Smooth muscle cell (in vitro differentiated cells): ENCODE results near the gene CRY2. TPM values are rescaled to one million over a fixed set of nuclear protein-coding genes. Genes with fewer than 3 reads are reported as not detected.

Experiments used
- DNase-seq: peaks from one replicate; lab custom pipeline; 2025; ENCODE audit not compliant: unreplicated experiment; lab: John Stamatoyannopoulos, UW
- H2AFZ ChIP-seq: fragments of 200-600 bp; sonication (generic); 2 replicates; pipeline ENCODE4 v1.6.0; 2016; ENCODE audit warnings: antibody characterized with exemption, low read depth, mild to moderate bottlenecking
- H3F3A ChIP-seq: fragments of 200-600 bp; sonication (generic); 2 replicates; pipeline ENCODE4 v1.6.0; 2017; ENCODE audit warnings: antibody characterized with exemption, low read depth
- H3K27ac ChIP-seq: fragments of 200-600 bp; sonication (generic); 2 replicates; pipeline ENCODE4 v1.5.1; 2016; ENCODE audit warnings: low read depth, mild to moderate bottlenecking
- H3K27me3 ChIP-seq: fragments of 200-600 bp; sonication (generic); 2 replicates; pipeline ENCODE4 v1.6.1; 2016; ENCODE audit warnings: low read depth, mild to moderate bottlenecking
- H3K36me3 ChIP-seq: fragments of 200-600 bp; sonication (generic); 2 replicates; pipeline ENCODE4 v1.5.1; 2016; ENCODE audit warnings: low read depth
- H3K4me1 ChIP-seq: fragments of 200-600 bp; sonication (generic); 2 replicates; pipeline ENCODE4 v1.5.1; 2016; ENCODE audit warnings: low read depth
- H3K4me2 ChIP-seq: fragments of 200-600 bp; sonication (generic); 2 replicates; pipeline ENCODE4 v1.6.0; 2016; ENCODE audit warnings: mild to moderate bottlenecking
- H3K4me3 ChIP-seq: fragments of 200-600 bp; sonication (generic); 2 replicates; pipeline ENCODE4 v1.5.1; 2016; ENCODE audit warnings: mild to moderate bottlenecking
- H3K79me2 ChIP-seq: fragments of 200-600 bp; sonication (generic); 2 replicates; pipeline ENCODE4 v1.6.0; 2016; ENCODE audit warnings: low read depth, mild to moderate bottlenecking
- H3K9ac ChIP-seq: fragments of 200-600 bp; sonication (generic); 2 replicates; pipeline ENCODE4 v1.6.0; 2016; ENCODE audit warnings: low read depth
- H3K9me3 ChIP-seq: fragments of 200-600 bp; sonication (generic); replicated peaks from 2 replicates; pipeline ENCODE4 v1.5.1; 2016; ENCODE audit warnings: low read depth
- H4K20me1 ChIP-seq: fragments of 200-600 bp; sonication (generic); 2 replicates; pipeline ENCODE4 v1.6.0; 2016; ENCODE audit warnings: low read depth
- CTCF ChIP-seq: fragments of 200-600 bp; sonication (generic); IDR thresholded peaks from 2 replicates; pipeline ENCODE4 v1.5.1; 2017; ENCODE audit warnings: borderline replicate concordance, mild to moderate bottlenecking, antibody characterized with exemption; ENCODE audit not compliant: insufficient read depth, poor library complexity, severe bottlenecking
- WGBS: methylation state at CpG from one replicate; pipeline ENCODE4 v1.1.7; 2016; ENCODE audit warnings: low lambda C conversion rate; 5-methylcytosine and 5-hydroxymethylcytosine counted together
- polyA plus RNA-seq: library from polyadenylated mRNA; unstranded; fragments of >200 nt; fragmentation: Nextera tagmentation; extraction: Ambion mirVana; gene quantifications from 2 replicates; pipeline ENCODE4 v1.2.1, GENCODE V29; 2016
- total RNA-seq: library from RNA; depleted of rRNA; stranded (reverse); fragments of >200 nt; gene quantifications from 2 replicates; pipeline ENCODE4 v1.2.3, GENCODE V29; 2014

Gene CRY2
- total and polyA plus RNA-seq, 2 experiments from 2014 or later: 26.1 to 30.3 TPM

GRCh38 chr11:45921561-45922424 is 74.5 kb downstream of the CRY2 start:
- H3F3A ChIP-seq: no peaks in the 10 kb centered on the region
- TF ChIP-seq CTCF: no peak
- no peak overlapping the region for H3K9ac ChIP-seq
- H3K36me3 ChIP-seq: no peaks in the 10 kb centered on the region
- peak overlapping the region; percentile 44 for H3K4me3 ChIP-seq
- H3K4me1 ChIP-seq: peaks cover 29% of the 10 kb centered on the region
- DNase-seq: no peak
- peaks cover 47% of the 10 kb centered on the region for H3K27me3 ChIP-seq
- no peak overlapping the region for H2AFZ ChIP-seq
- 8% methylated on average over 26 of the region's 54 CpGs for WGBS
- peak overlapping the region; percentile 80 for H3K4me2 ChIP-seq
- H3K27ac ChIP-seq: no peak overlapping the region
- H3K9me3 ChIP-seq: no peaks in the 10 kb centered on the region
- peaks cover 6% of the 10 kb centered on the region for H3K79me2 ChIP-seq
- H4K20me1 ChIP-seq: no peaks in the 10 kb centered on the region

DNA sequence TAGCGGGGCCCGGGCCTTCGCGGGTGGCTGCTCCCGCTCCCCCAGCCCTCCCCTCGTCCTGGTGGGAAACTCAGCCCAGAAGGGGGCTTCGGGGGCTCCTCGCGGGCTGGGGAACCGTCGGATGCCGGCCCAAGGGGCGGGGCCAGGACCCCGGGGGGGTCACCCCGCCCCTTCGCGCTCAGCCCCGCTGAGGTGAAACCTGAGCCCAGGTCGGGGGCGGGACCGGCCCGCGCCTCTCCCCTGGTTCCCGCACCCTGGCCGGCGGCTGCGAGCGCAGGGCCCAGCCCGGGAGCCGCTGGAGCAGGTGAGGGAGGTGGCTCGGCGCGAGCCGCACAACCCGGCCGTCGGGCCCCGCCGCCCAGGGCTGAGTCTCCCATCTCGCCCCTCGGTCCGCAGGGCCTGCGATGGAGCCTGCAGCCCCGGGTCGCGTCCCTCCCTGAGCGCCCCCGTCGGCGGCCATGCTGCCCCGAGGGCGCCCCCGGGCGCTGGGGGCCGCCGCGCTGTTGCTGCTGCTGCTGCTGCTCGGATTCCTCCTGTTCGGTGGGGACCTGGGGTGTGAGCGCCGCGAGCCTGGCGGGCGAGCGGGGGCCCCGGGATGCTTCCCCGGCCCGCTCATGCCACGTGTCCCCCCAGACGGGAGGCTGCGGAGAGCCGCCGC is 75.3 kb downstream of the CRY2 start, which contains the start of gene LARGE2:
Gene LARGE2 (plus strand): TSS at position 232 of the 658 bp plus-strand sequence. CDS start 227 bp downstream, at position 459.
- peaks cover 47% of the 10 kb centered on the region for H3K27me3 ChIP-seq

GRCh38 chr11:45924036-45924915 is 77.0 kb downstream of the CRY2 start:
- no peaks in the 10 kb centered on the region for H4K20me1 ChIP-seq
- H3K4me1 ChIP-seq: peaks cover 21% of the 10 kb centered on the region
- TF ChIP-seq CTCF: no peak
- H3K9me3 ChIP-seq: no peaks in the 10 kb centered on the region
- no peaks in the 10 kb centered on the region for H3K79me2 ChIP-seq
- no peak overlapping the region for H3K27ac ChIP-seq
- WGBS: 87% methylated on average over 22 of the region's 22 CpGs
- peaks cover 47% of the 10 kb centered on the region for H3K27me3 ChIP-seq
- H3K4me3 ChIP-seq: no peak overlapping the region
- H3K4me2 ChIP-seq: no peak overlapping the region
- no peak overlapping the region for H2AFZ ChIP-seq
- H3K9ac ChIP-seq: no peak overlapping the region
- H3F3A ChIP-seq: no peaks in the 10 kb centered on the region
- DNase-seq: no peak
- H3K36me3 ChIP-seq: no peaks in the 10 kb centered on the region

More for the DNA sequence above, 75.3 kb downstream of the CRY2 start, which contains the start of gene LARGE2:
- Histone ChIP-seq H3F3A (no peaks in the 10 kb centered on the region), H3K36me3 (no peaks in the 10 kb centered on the region), H3K79me2 (no peaks in the 10 kb centered on the region), H4K20me1 (no peaks in the 10 kb centered on the region), H3K9ac (no peak within 1 kb of the TSS), H3K4me3 (peak within 1 kb of the TSS; percentile 44), H2AFZ (no peak within 1 kb of the TSS), H3K4me1 (peaks cover 26% of the 10 kb centered on the region), H3K4me2 (peak within 1 kb of the TSS; percentile 80), H3K9me3 (no peaks in the 10 kb centered on the region), H3K27ac (no peak within 1 kb of the TSS)
- no peak for DNase-seq
- 2% methylated on average over 48 of the region's 73 CpGs for WGBS
- no peak for TF ChIP-seq CTCF
